ENCODE measurements around the gene RSAD1.
A peak's percentile ranks its signal among the peaks of the same experiment; 100 is the strongest.

The RSAD1 gene

GRCh38 chr17:50457621-50458020 lies 21.0 kb upstream of the RSAD1 start:
- peak in 1 of 10 donors; percentile 8 for DNase-seq
- intact Hi-C loops (cut with DNase I): no loop called here

GRCh38 chr17:50458270-50458669 lies 20.4 kb upstream of the RSAD1 start:
- intact Hi-C loops (cut with DNase I): no loop called here
- DNase-seq: peak in 1 of 10 donors; percentile 12

- intact Hi-C loops (cut with DNase I): no loop called here
- DNase-seq: peak in 2 of 10 donors; percentile 20 to 46
Measured at GRCh38 chr17:50458701-50459676, 19.7 kb upstream of the RSAD1 start.

GRCh38 chr17:50459756-50460155 lies 18.9 kb upstream of the RSAD1 start:
- DNase-seq: peak in 1 of 10 donors; percentile 13
- intact Hi-C loops (cut with DNase I): no loop called here

- peak in 1 of 10 donors; percentile 68 for DNase-seq
- intact Hi-C loops (cut with DNase I): no loop called here
Measured at GRCh38 chr17:50460831-50461526, 17.7 kb upstream of the RSAD1 start.

- intact Hi-C loops (cut with DNase I): no loop called here
Measured at GRCh38 chr17:50461550-50462132, 17.0 kb upstream of the RSAD1 start.

GRCh38 chr17:50462446-50462845 lies 16.2 kb upstream of the RSAD1 start:
- intact Hi-C loops (cut with DNase I): no loop called here
- peak in 2 of 10 donors; percentile 47 to 49 for DNase-seq

More at GRCh38 chr17:50461550-50462132, 17.0 kb upstream of the RSAD1 start:
- peak in 2 of 10 donors; percentile 26 to 39 for DNase-seq

- intact Hi-C loops (cut with DNase I): no loop called here
- DNase-seq: no peak
Measured at GRCh38 chr17:50464121-50464520, 14.5 kb upstream of the RSAD1 start.

- DNase-seq: peak in 2 of 10 donors; percentile 21 to 24
- intact Hi-C loops (cut with DNase I): no loop called here
Measured at GRCh38 chr17:50464736-50465135, 13.9 kb upstream of the RSAD1 start.

- intact Hi-C loops (cut with DNase I): no loop called here
- peak in 2 of 10 donors; percentile 25 to 54 for DNase-seq
Measured at GRCh38 chr17:50465171-50465570, 13.5 kb upstream of the RSAD1 start.

- intact Hi-C loops (cut with DNase I): no loop called here
Measured at GRCh38 chr17:50465635-50466034, 13.0 kb upstream of the RSAD1 start.

GRCh38 chr17:50466371-50467113 lies 12.1 kb upstream of the RSAD1 start:
- peak in 1 of 10 donors; percentile 51 for DNase-seq
- intact Hi-C loops (cut with DNase I): no loop called here

More at GRCh38 chr17:50465635-50466034, 13.0 kb upstream of the RSAD1 start:
- DNase-seq: peak in 2 of 10 donors; percentile 17 to 33

- intact Hi-C loops (cut with DNase I): no loop called here
- DNase-seq: peak in 1 of 10 donors; percentile 57
Measured at GRCh38 chr17:50467114-50467854, 11.4 kb upstream of the RSAD1 start.

- intact Hi-C loops (cut with DNase I): no loop called here
- DNase-seq: peak in 1 of 10 donors; percentile 62
Measured at GRCh38 chr17:50467855-50468303, 10.8 kb upstream of the RSAD1 start.

GRCh38 chr17:50468304-50469207 lies 10.1 kb upstream of the RSAD1 start, which contains the start of gene CHAD:
Gene CHAD (minus strand): TSS chr17:50468880. CDS start chr17:50468813, 67 bp downstream.
- DNase-seq: peak in 2 of 10 donors; percentile 70 to 80
- intact Hi-C loops (cut with DNase I): no loop called here

GRCh38 chr17:50469208-50469605 lies 9.5 kb upstream of the RSAD1 start:
- intact Hi-C loops (cut with DNase I): no loop called here
- peak in 2 of 10 donors; percentile 78 to 82 for DNase-seq

GRCh38 chr17:50469671-50470305 lies 8.9 kb upstream of the RSAD1 start:
- DNase-seq: peak in 2 of 10 donors; percentile 37 to 53
- intact Hi-C loops (cut with DNase I): no loop called here

- intact Hi-C loops (cut with DNase I): no loop called here
- peak in 2 of 10 donors; percentile 45 to 52 for DNase-seq
Measured at GRCh38 chr17:50470426-50470825, 8.2 kb upstream of the RSAD1 start.

All from posterior cingulate gyrus (tissue), 11 donors.